GM23338 (cell line): ENCODE data around the gene DGKB. TPM values are rescaled to one million over a fixed set of nuclear protein-coding genes. Genes with fewer than 3 reads are reported as not detected.

Experiments used
- ATAC-seq: fragments of 200-7000 bp; cut with Tn5 transposase; 3 replicates; pipeline ENCODE4 v1.9.1; 2020
- DNase-seq: peaks from one replicate; pipeline ENCODE4 v3.0.0-alpha.2; 2015; ENCODE audit warnings: low spot score
- H2AFZ ChIP-seq: fragments of 200-600 bp; sonication (generic); 2 replicates; pipeline ENCODE4 v1.8.0; 2016; ENCODE audit warnings: antibody characterized with exemption, mild to moderate bottlenecking, moderate library complexity
- H3F3A ChIP-seq: fragments of 200-600 bp; sonication (generic); replicated peaks from 2 replicates; pipeline ENCODE4 v1.8.0; 2017; ENCODE audit warnings: antibody characterized with exemption, mixed run types, low read depth
- H3K27ac ChIP-seq: fragments of 200-600 bp; sonication (generic); 2 replicates; pipeline ENCODE4 v1.6.1; 2016; ENCODE audit warnings: low read depth
- H3K27me3 ChIP-seq: fragments of 200-600 bp; sonication (generic); 2 replicates; pipeline ENCODE4 v1.8.0; 2016; ENCODE audit warnings: mild to moderate bottlenecking, mixed run types, moderate library complexity; ENCODE audit not compliant: insufficient read depth
- H3K36me3 ChIP-seq: fragments of 200-600 bp; sonication (generic); 2 replicates; pipeline ENCODE4 v1.8.0; 2016; ENCODE audit warnings: mild to moderate bottlenecking; ENCODE audit not compliant: insufficient read depth
- H3K4me1 ChIP-seq: fragments of 200-600 bp; sonication (generic); 2 replicates; pipeline ENCODE4 v1.8.0; 2016; ENCODE audit warnings: mild to moderate bottlenecking, moderate library complexity; ENCODE audit not compliant: insufficient read depth
- H3K4me2 ChIP-seq: fragments of 200-600 bp; sonication (generic); 2 replicates; pipeline ENCODE4 v1.7.1; 2017; ENCODE audit warnings: mixed run types
- H3K4me3 ChIP-seq: fragments of 200-600 bp; sonication (generic); 2 replicates; pipeline ENCODE4 v1.6.1; 2016; ENCODE audit warnings: mixed run types
- H3K79me2 ChIP-seq: fragments of 200-600 bp; sonication (generic); replicated peaks from 2 replicates; pipeline ENCODE4 v1.8.0; 2017; ENCODE audit warnings: mild to moderate bottlenecking; ENCODE audit not compliant: insufficient read depth
- H3K9me2 ChIP-seq: fragments of 200-600 bp; sonication (generic); 2 replicates; pipeline ENCODE4 v1.8.0; 2017; ENCODE audit not compliant: insufficient read depth
- H4K20me1 ChIP-seq: fragments of 200-600 bp; sonication (generic); replicated peaks from 2 replicates; pipeline ENCODE4 v1.8.0; 2017; ENCODE audit warnings: mild to moderate bottlenecking; ENCODE audit not compliant: insufficient read depth
- H3K27ac Mint-ChIP-seq: 2 replicates; pipeline ENCODE4 v1.8.0; 2020; ENCODE audit warnings: inconsistent platforms, mild to moderate bottlenecking, moderate library complexity, mixed read lengths
- H3K27me3 Mint-ChIP-seq: 3 replicates; pipeline ENCODE4 v1.8.0; 2022; ENCODE audit warnings: low read depth, mild to moderate bottlenecking, moderate library complexity, mixed read lengths, inconsistent platforms; ENCODE audit not compliant: insufficient read depth, poor library complexity
- H3K36me3 Mint-ChIP-seq: 3 replicates; pipeline ENCODE4 v1.8.0; 2021; ENCODE audit warnings: low read depth, mild to moderate bottlenecking, inconsistent platforms, moderate library complexity, mixed read lengths
- H3K4me1 Mint-ChIP-seq: 3 replicates; pipeline ENCODE4 v1.8.0; 2020; ENCODE audit warnings: mild to moderate bottlenecking, inconsistent platforms, mixed read lengths
- H3K4me3 Mint-ChIP-seq: 3 replicates; pipeline ENCODE4 v1.8.0; 2021; ENCODE audit warnings: moderate library complexity, mild to moderate bottlenecking, inconsistent platforms, mixed read lengths
- H3K9me3 Mint-ChIP-seq: 3 replicates; pipeline ENCODE4 v1.8.0; 2020; ENCODE audit warnings: moderate library complexity, mild to moderate bottlenecking, inconsistent platforms, mixed read lengths
- CREB1 ChIP-seq: fragments of 250-450 bp; sonication (Bioruptor Pico); IDR thresholded peaks from 2 replicates; pipeline ENCODE4 v1.5.0; 2020; ENCODE audit warnings: low read depth, mild to moderate bottlenecking, moderate library complexity
- EZH2phosphoT487 ChIP-seq: fragments of 200-600 bp; sonication (generic); IDR thresholded peaks from one replicate; pipeline ENCODE4 v1.8.1; 2018; ENCODE audit warnings: antibody characterized with exemption; ENCODE audit not compliant: unreplicated experiment
- JUNB ChIP-seq: IDR thresholded peaks from one replicate; pipeline ENCODE4 v1.6.1; 2016; ENCODE audit warnings: antibody characterized with exemption; ENCODE audit not compliant: unreplicated experiment
- NANOG ChIP-seq: IDR thresholded peaks from 2 replicates; pipeline ENCODE4 v1.6.1; 2016; ENCODE audit warnings: antibody characterized with exemption, borderline replicate concordance
- POLR2AphosphoS5 ChIP-seq: IDR thresholded peaks from 2 replicates; pipeline ENCODE4 v1.6.1; 2016; ENCODE audit warnings: antibody characterized with exemption, low read depth
- REST ChIP-seq: IDR thresholded peaks from one replicate; pipeline ENCODE4 v1.6.1; 2018; ENCODE audit warnings: antibody characterized with exemption; ENCODE audit not compliant: unreplicated experiment
- STAT1 ChIP-seq: IDR thresholded peaks from one replicate; pipeline ENCODE4 v1.6.1; 2016; ENCODE audit warnings: antibody characterized with exemption; ENCODE audit not compliant: unreplicated experiment
- ZNF114 ChIP-seq: fragments of 250-450 bp; sonication (Bioruptor Pico); IDR thresholded peaks from 2 replicates; pipeline ENCODE4 v1.5.0; 2020; ENCODE audit warnings: mild to moderate bottlenecking, moderate library complexity
- ZNF331 ChIP-seq: fragments of 250-450 bp; sonication (Bioruptor Pico); IDR thresholded peaks from 2 replicates; pipeline ENCODE4 v1.5.0; 2020; ENCODE audit warnings: low read depth, mild to moderate bottlenecking, moderate library complexity
- ZNF462 ChIP-seq: fragments of 250-450 bp; sonication (Bioruptor Pico); IDR thresholded peaks from 2 replicates; pipeline ENCODE4 v1.5.0; 2020; ENCODE audit warnings: mild to moderate bottlenecking, moderate library complexity
- polyA plus RNA-seq: library from polyadenylated mRNA; unstranded; fragments of >200 nt; fragmentation: Nextera tagmentation; extraction: Ambion mirVana; gene quantifications from 2 replicates; pipeline ENCODE4 v1.2.1, GENCODE V29; 2016
- total RNA-seq: library from RNA; depleted of rRNA; stranded (reverse); fragments of >200 nt; shearing (Covaris generic); gene quantifications from 2 replicates; pipeline ENCODE4 v1.2.3, GENCODE V29; 2014

DGKB gene
- total and polyA plus RNA-seq, 2 experiments from 2014 or later = 4.8 to 11.5 TPM

GRCh38 chr7:14339861-14340260 is 562.7 kb downstream of the DGKB start (continued):
- TF ChIP-seq CREB1 (CRISPR knock-in tag) = no peak
- no peak for TF ChIP-seq ZNF462 (CRISPR knock-in tag)

GRCh38 chr7:14336256-14336655 is 566.3 kb downstream of the DGKB start:
- no peak overlapping the region for H3K27ac ChIP-seq
- Mint-ChIP-seq H3K9me3 (no peaks in the 10 kb centered on the region), H3K4me1 (peaks cover 26% of the 10 kb centered on the region), H3K27ac (no peak overlapping the region), H3K27me3 (no peaks in the 10 kb centered on the region), H3K4me3 (no peak overlapping the region), H3K36me3 (no peaks in the 10 kb centered on the region)
- no peaks in the 10 kb centered on the region for H3K79me2 ChIP-seq
- ATAC-seq = no peak
- no peaks in the 10 kb centered on the region for H3K27me3 ChIP-seq
- H3F3A ChIP-seq = no peaks in the 10 kb centered on the region
- no peak overlapping the region for H3K4me2 ChIP-seq
- H3K4me3 ChIP-seq = no peak overlapping the region
- no peak for DNase-seq
- no peaks in the 10 kb centered on the region for H4K20me1 ChIP-seq
- H3K4me1 ChIP-seq = peaks cover 16% of the 10 kb centered on the region
- no peak overlapping the region for H2AFZ ChIP-seq
- H3K9me2 ChIP-seq = no peaks in the 10 kb centered on the region
- H3K36me3 ChIP-seq = no peaks in the 10 kb centered on the region
- TF ChIP-seq POLR2AphosphoS5 (no peak), EZH2phosphoT487 (no peak), JUNB (no peak), NANOG (no peak), REST (no peak), CREB1 (CRISPR knock-in tag) (no peak), ZNF114 (no peak), STAT1 (no peak), ZNF331 (CRISPR knock-in tag) (no peak)
